ENCODE data around the gene NR4A3.

- TF ChIP-seq TAF1 (IDR thresholded peaks at IDR 0.05; ENCODE audit: low read depth, low read length): no peak
- no peak for TF ChIP-seq POLR2A (IDR thresholded peaks at IDR 0.05; ENCODE audit: low read depth, low read length)
Observed at GRCh38 chr9:99831857-99832557, 10.3 kb downstream of the NR4A3 start.

Measured in GM12891 (cell line).